GM13977 (cell line): Measurements from ENCODE around the gene JMJD1C.

Experiments used
- DNase-seq: peaks from one replicate; pipeline ENCODE4 v3.0.0; 2012; ENCODE audit warnings: low spot score
- CTCF ChIP-seq: IDR thresholded peaks from 2 replicates; pipeline ENCODE4 v1.5.1; 2012; ENCODE audit warnings: mild to moderate bottlenecking, control low read depth; ENCODE audit not compliant: insufficient read depth; ENCODE audit errors: extremely low read depth, missing control alignments
- in situ Hi-C: fragments of 300-500 bp; cut with MboI; formaldehyde crosslinking; loops from one replicate; pipeline ENCODE4 v1.12.0; 2022; ENCODE audit warnings: low sequenced_read_pairs, low pct_unique_long_range_greater_than_20kb, mixed read lengths, inconsistent platforms; ENCODE audit not compliant: unreplicated experiment

Gene JMJD1C

GRCh38 chr10:63431962-63432797 lies 33.6 kb downstream of the JMJD1C start:
- no peak for TF ChIP-seq CTCF
- in situ Hi-C loops: no loop called here
- peak; percentile 32 for DNase-seq

- no peak for DNase-seq
- in situ Hi-C loops: no loop called here
- TF ChIP-seq CTCF: no peak
Measured at GRCh38 chr10:63430999-63431356, 34.8 kb downstream of the JMJD1C start.

GRCh38 chr10:63430091-63430998 lies 35.4 kb downstream of the JMJD1C start:
- no peak for DNase-seq
- TF ChIP-seq CTCF: no peak
- in situ Hi-C loops: no loop called here

- no peak for DNase-seq
- no peak for TF ChIP-seq CTCF
- in situ Hi-C loops: no loop called here
Measured at GRCh38 chr10:63429281-63429680, 36.5 kb downstream of the JMJD1C start.

GRCh38 chr10:63427013-63427412 lies 38.8 kb downstream of the JMJD1C start:
- in situ Hi-C loops: no loop called here
- DNase-seq: no peak
- TF ChIP-seq CTCF: no peak

- in situ Hi-C loops: no loop called here
- DNase-seq: no peak
- TF ChIP-seq CTCF: no peak
Measured at GRCh38 chr10:63425512-63425911, 40.3 kb downstream of the JMJD1C start.
